Activated CD4-positive, alpha-beta T cell treated with anti-CD3 and anti-CD28 coated beads for 1 hour (primary cell): ENCODE results near the gene PARD6A.

Experiments
- DNase-seq: peaks from one replicate; pipeline ENCODE4 v3.0.0-alpha.2; 2020

Gene PARD6A

GRCh38 chr16:67660564-67661028 lies at the start of gene PARD6A:
Gene PARD6A (plus strand): TSS chr16:67660960. CDS start chr16:67661039, 79 bp downstream.
- DNase-seq, result peak; percentile 90

GRCh38 chr16:67613808-67614207 lies 47.0 kb upstream of the PARD6A start:
- DNase-seq, result no peak

GRCh38 chr16:67628216-67628615 lies 32.5 kb upstream of the PARD6A start:
- DNase-seq, result no peak

GRCh38 chr16:67632415-67633172 lies 28.2 kb upstream of the PARD6A start:
- DNase-seq, result no peak

GRCh38 chr16:67636713-67637112 lies 24.0 kb upstream of the PARD6A start:
- no peak for DNase-seq

GRCh38 chr16:67637625-67638024 lies 23.1 kb upstream of the PARD6A start:
- DNase-seq, result no peak

GRCh38 chr16:67641779-67642708 lies 18.7 kb upstream of the PARD6A start:
- no peak for DNase-seq

- no peak for DNase-seq
Measured at GRCh38 chr16:67644038-67644437, 16.7 kb upstream of the PARD6A start.

- DNase-seq, result no peak
Measured at GRCh38 chr16:67645397-67646121, 15.2 kb upstream of the PARD6A start.

GRCh38 chr16:67647111-67647651 lies 13.6 kb upstream of the PARD6A start:
- no peak for DNase-seq

GRCh38 chr16:67647681-67648080 lies 13.1 kb upstream of the PARD6A start:
- DNase-seq, result no peak

- no peak for DNase-seq
Measured at GRCh38 chr16:67648088-67648763, 12.5 kb upstream of the PARD6A start.

GRCh38 chr16:67648764-67649407 lies 11.9 kb upstream of the PARD6A start:
- DNase-seq, result no peak

- DNase-seq, result no peak
Measured at GRCh38 chr16:67649494-67649931, 11.2 kb upstream of the PARD6A start.

GRCh38 chr16:67650023-67650422 lies 10.7 kb upstream of the PARD6A start:
- no peak for DNase-seq

- DNase-seq, result no peak
Measured at GRCh38 chr16:67651039-67651438, 9.7 kb upstream of the PARD6A start.

- no peak for DNase-seq
Measured at GRCh38 chr16:67651847-67652246, 8.9 kb upstream of the PARD6A start.

- DNase-seq, result no peak
Measured at GRCh38 chr16:67652578-67653127, 8.1 kb upstream of the PARD6A start.

GRCh38 chr16:67653128-67653788 lies 7.5 kb upstream of the PARD6A start:
- no peak for DNase-seq

GRCh38 chr16:67653789-67654402 lies 6.9 kb upstream of the PARD6A start:
- no peak for DNase-seq
